ENCODE results near the gene PNCK.

The PNCK gene

GRCh38 chrX:153659268-153659667, 14.3 kb downstream of the PNCK start:
- TF ChIP-seq GLIS3 (CRISPR knock-in tag; IDR thresholded peaks at IDR 0.05) (no peak), SNAI2 (CRISPR knock-in tag; IDR thresholded peaks at IDR 0.05) (no peak), ZNF8 (CRISPR knock-in tag; IDR thresholded peaks at IDR 0.05) (no peak), ZNF565 (CRISPR knock-in tag; conservative IDR thresholded peaks at IDR 0.05; ENCODE audit: low read depth) (no peak), CREB5 (CRISPR knock-in tag; IDR thresholded peaks at IDR 0.05; ENCODE audit: low read depth) (no peak), TOX (CRISPR knock-in tag; IDR thresholded peaks at IDR 0.05; ENCODE audit: borderline replicate concordance) (no peak), ZC3H10 (CRISPR knock-in tag; IDR thresholded peaks at IDR 0.05) (no peak), ESRRG (CRISPR knock-in tag; IDR thresholded peaks at IDR 0.05) (no peak), RARB (CRISPR knock-in tag; IDR thresholded peaks at IDR 0.05) (no peak)
- TF ChIP-seq, protein P1, sequence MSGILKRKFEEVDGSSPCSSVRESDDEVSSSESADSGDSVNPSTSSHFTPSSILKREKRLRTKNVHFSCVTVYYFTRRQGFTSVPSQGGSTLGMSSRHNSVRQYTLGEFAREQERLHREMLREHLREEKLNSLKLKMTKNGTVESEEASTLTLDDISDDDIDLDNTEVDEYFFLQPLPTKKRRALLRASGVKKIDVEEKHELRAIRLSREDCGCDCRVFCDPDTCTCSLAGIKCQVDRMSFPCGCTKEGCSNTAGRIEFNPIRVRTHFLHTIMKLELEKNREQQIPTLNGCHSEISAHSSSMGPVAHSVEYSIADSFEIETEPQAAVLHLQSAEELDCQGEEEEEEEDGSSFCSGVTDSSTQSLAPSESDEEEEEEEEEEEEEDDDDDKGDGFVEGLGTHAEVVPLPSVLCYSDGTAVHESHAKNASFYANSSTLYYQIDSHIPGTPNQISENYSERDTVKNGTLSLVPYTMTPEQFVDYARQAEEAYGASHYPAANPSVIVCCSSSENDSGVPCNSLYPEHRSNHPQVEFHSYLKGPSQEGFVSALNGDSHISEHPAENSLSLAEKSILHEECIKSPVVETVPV (CRISPR knock-in tag; IDR thresholded peaks at IDR 0.05): no peak
- TF ChIP-seq, protein P2, sequence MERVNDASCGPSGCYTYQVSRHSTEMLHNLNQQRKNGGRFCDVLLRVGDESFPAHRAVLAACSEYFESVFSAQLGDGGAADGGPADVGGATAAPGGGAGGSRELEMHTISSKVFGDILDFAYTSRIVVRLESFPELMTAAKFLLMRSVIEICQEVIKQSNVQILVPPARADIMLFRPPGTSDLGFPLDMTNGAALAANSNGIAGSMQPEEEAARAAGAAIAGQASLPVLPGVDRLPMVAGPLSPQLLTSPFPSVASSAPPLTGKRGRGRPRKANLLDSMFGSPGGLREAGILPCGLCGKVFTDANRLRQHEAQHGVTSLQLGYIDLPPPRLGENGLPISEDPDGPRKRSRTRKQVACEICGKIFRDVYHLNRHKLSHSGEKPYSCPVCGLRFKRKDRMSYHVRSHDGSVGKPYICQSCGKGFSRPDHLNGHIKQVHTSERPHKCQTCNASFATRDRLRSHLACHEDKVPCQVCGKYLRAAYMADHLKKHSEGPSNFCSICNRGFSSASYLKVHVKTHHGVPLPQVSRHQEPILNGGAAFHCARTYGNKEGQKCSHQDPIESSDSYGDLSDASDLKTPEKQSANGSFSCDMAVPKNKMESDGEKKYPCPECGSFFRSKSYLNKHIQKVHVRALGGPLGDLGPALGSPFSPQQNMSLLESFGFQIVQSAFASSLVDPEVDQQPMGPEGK (CRISPR knock-in tag; IDR thresholded peaks at IDR 0.05; ENCODE audit: borderline replicate concordance): no peak
- no peak for ATAC-seq

DNA sequence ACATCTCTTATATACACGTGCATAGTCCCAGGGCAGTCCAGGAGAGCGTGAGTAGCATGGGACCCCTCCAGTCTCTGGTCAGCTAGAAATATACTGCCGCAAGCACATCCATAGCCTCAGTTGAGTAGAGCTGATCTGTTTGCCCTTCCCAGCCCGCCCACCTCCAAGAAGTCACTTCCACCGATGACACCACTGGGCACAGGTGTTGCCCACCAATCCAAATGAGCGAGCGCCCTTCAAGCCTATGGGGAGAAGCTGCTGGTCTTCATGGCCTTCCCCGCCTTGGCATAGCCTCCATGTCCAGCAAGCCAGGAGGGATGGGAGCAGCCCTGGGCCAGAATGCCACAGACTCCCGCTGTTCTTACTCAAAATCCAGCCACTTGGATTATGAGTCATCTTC, 16.5 kb downstream of the PNCK start:
- ATAC-seq: no peak
- no peak for TF ChIP-seq TCF4 (CRISPR knock-in tag; IDR thresholded peaks at IDR 0.05; ENCODE audit: borderline replicate concordance)
- TF ChIP-seq ZNF70 (CRISPR knock-in tag; IDR thresholded peaks at IDR 0.05): no peak
- TF ChIP-seq ZNF8 (CRISPR knock-in tag; IDR thresholded peaks at IDR 0.05): no peak
- TF ChIP-seq PPARA (CRISPR knock-in tag; IDR thresholded peaks at IDR 0.05; ENCODE audit: borderline replicate concordance): no peak
- TF ChIP-seq ZC3H10 (CRISPR knock-in tag; IDR thresholded peaks at IDR 0.05): no peak
- TF ChIP-seq, protein P3, sequence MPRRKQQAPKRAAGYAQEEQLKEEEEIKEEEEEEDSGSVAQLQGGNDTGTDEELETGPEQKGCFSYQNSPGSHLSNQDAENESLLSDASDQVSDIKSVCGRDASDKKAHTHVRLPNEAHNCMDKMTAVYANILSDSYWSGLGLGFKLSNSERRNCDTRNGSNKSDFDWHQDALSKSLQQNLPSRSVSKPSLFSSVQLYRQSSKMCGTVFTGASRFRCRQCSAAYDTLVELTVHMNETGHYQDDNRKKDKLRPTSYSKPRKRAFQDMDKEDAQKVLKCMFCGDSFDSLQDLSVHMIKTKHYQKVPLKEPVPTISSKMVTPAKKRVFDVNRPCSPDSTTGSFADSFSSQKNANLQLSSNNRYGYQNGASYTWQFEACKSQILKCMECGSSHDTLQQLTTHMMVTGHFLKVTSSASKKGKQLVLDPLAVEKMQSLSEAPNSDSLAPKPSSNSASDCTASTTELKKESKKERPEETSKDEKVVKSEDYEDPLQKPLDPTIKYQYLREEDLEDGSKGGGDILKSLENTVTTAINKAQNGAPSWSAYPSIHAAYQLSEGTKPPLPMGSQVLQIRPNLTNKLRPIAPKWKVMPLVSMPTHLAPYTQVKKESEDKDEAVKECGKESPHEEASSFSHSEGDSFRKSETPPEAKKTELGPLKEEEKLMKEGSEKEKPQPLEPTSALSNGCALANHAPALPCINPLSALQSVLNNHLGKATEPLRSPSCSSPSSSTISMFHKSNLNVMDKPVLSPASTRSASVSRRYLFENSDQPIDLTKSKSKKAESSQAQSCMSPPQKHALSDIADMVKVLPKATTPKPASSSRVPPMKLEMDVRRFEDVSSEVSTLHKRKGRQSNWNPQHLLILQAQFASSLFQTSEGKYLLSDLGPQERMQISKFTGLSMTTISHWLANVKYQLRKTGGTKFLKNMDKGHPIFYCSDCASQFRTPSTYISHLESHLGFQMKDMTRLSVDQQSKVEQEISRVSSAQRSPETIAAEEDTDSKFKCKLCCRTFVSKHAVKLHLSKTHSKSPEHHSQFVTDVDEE (CRISPR knock-in tag; IDR thresholded peaks at IDR 0.05): no peak
- TF ChIP-seq TOX (CRISPR knock-in tag; IDR thresholded peaks at IDR 0.05; ENCODE audit: borderline replicate concordance): no peak
- TF ChIP-seq RARB (CRISPR knock-in tag; IDR thresholded peaks at IDR 0.05): no peak
- no peak for TF ChIP-seq SNAI2 (CRISPR knock-in tag; IDR thresholded peaks at IDR 0.05)
- no peak for TF ChIP-seq ZFP30 (CRISPR knock-in tag; IDR thresholded peaks at IDR 0.05)
- TF ChIP-seq CSDC2 (CRISPR knock-in tag; IDR thresholded peaks at IDR 0.05): no peak
- TF ChIP-seq, protein P2 (CRISPR knock-in tag; IDR thresholded peaks at IDR 0.05; ENCODE audit: borderline replicate concordance): no peak
- no peak for TF ChIP-seq ISL1 (CRISPR knock-in tag; IDR thresholded peaks at IDR 0.05)
- TF ChIP-seq, protein P1 (CRISPR knock-in tag; IDR thresholded peaks at IDR 0.05): no peak
- TF ChIP-seq BACH2 (CRISPR knock-in tag; IDR thresholded peaks at IDR 0.05; ENCODE audit: borderline replicate concordance): no peak
- no peak for TF ChIP-seq ESRRG (CRISPR knock-in tag; IDR thresholded peaks at IDR 0.05)
- TF ChIP-seq, protein P4, sequence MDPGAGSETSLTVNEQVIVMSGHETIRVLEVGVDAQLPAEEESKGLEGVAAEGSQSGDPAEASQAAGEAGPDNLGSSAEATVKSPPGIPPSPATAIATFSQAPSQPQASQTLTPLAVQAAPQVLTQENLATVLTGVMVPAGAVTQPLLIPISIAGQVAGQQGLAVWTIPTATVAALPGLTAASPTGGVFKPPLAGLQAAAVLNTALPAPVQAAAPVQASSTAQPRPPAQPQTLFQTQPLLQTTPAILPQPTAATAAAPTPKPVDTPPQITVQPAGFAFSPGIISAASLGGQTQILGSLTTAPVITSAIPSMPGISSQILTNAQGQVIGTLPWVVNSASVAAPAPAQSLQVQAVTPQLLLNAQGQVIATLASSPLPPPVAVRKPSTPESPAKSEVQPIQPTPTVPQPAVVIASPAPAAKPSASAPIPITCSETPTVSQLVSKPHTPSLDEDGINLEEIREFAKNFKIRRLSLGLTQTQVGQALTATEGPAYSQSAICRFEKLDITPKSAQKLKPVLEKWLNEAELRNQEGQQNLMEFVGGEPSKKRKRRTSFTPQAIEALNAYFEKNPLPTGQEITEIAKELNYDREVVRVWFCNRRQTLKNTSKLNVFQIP (CRISPR knock-in tag; IDR thresholded peaks at IDR 0.05; ENCODE audit: borderline replicate concordance, low read depth): no peak
- TF ChIP-seq ARNTL (CRISPR knock-in tag; IDR thresholded peaks at IDR 0.05; ENCODE audit: borderline replicate concordance, low read depth): no peak
- TF ChIP-seq GLIS3 (CRISPR knock-in tag; IDR thresholded peaks at IDR 0.05): no peak
